ENCODE results near the gene GSS. TPM values are rescaled to one million over a fixed set of nuclear protein-coding genes. Genes with fewer than 3 reads are reported as not detected.

Gene GSS
- total RNA-seq, 4 donors from 2014 or later, result 49.9 to 56.7 (median 52.9) TPM

GRCh38 chr20:35002426-35003210 is 47.0 kb upstream of the GSS start:
- 90% methylated on average over 10 of the region's 10 CpGs for WGBS, 2 donors

GRCh38 chr20:35001596-35002362 is 46.2 kb upstream of the GSS start:
- intact Hi-C loops (cut with DNase I; ENCODE audit: low total_unique reads), result no loop called here
- H3K4me3 ChIP-seq (ENCODE audit: low read depth, poor library complexity, severe bottlenecking), result no peak overlapping the region
- WGBS, 2 donors, result 82 to 92% methylated on average over 9 to 15 of the region's 15 CpGs
- no peak for DNase-seq (ENCODE audit: low spot score in 2 of 2)
- TF ChIP-seq CTCF (IDR thresholded peaks at IDR 0.05) (no peak), POLR2A (IDR thresholded peaks at IDR 0.05) (no peak)

More at GRCh38 chr20:35002426-35003210, 47.0 kb upstream of the GSS start:
- no peak for DNase-seq (ENCODE audit: low spot score in 2 of 2)
- TF ChIP-seq CTCF (IDR thresholded peaks at IDR 0.05) (no peak), POLR2A (IDR thresholded peaks at IDR 0.05) (no peak)
- intact Hi-C loops (cut with DNase I; ENCODE audit: low total_unique reads), result no loop called here
- no peak overlapping the region for H3K4me3 ChIP-seq (ENCODE audit: low read depth, poor library complexity, severe bottlenecking)

GRCh38 chr20:35000922-35001595 is 45.5 kb upstream of the GSS start:
- TF ChIP-seq CTCF (IDR thresholded peaks at IDR 0.05), result no peak
- no peak for TF ChIP-seq POLR2A (IDR thresholded peaks at IDR 0.05)
- no peak for DNase-seq (ENCODE audit: low spot score in 2 of 2)
- intact Hi-C loops (cut with DNase I; ENCODE audit: low total_unique reads), result no loop called here
- 91 to 95% methylated on average over 28 of the region's 28 CpGs for WGBS, 2 donors
- no peak overlapping the region for H3K4me3 ChIP-seq (ENCODE audit: low read depth, poor library complexity, severe bottlenecking)

- 87 to 91% methylated on average over 28 of the region's 28 CpGs for WGBS, 2 donors
- intact Hi-C loops (cut with DNase I; ENCODE audit: low total_unique reads), result no loop called here
- no peak for DNase-seq (ENCODE audit: low spot score in 2 of 2)
- H3K4me3 ChIP-seq (ENCODE audit: low read depth, poor library complexity, severe bottlenecking), result no peak overlapping the region
- no peak for TF ChIP-seq POLR2A (IDR thresholded peaks at IDR 0.05)
- no peak for TF ChIP-seq CTCF (IDR thresholded peaks at IDR 0.05)
Measured at GRCh38 chr20:35000311-35000921, 44.8 kb upstream of the GSS start.

GRCh38 chr20:34999782-35000181 is 44.2 kb upstream of the GSS start:
- intact Hi-C loops (cut with DNase I; ENCODE audit: low total_unique reads), result no loop called here
- DNase-seq (ENCODE audit: low spot score in 2 of 2), result no peak
- TF ChIP-seq CTCF (IDR thresholded peaks at IDR 0.05) (no peak), POLR2A (IDR thresholded peaks at IDR 0.05) (no peak)
- no peak overlapping the region for H3K4me3 ChIP-seq (ENCODE audit: low read depth, poor library complexity, severe bottlenecking)
- 77 to 87% methylated on average over 10 of the region's 10 CpGs for WGBS, 2 donors
